ENCODE measurements around the gene SYPL1.

SYPL1 gene

GRCh38 chr7:106064771-106065574 lies 47.1 kb downstream of the SYPL1 start:
- DNase-seq = peak; percentile 95

DNA sequence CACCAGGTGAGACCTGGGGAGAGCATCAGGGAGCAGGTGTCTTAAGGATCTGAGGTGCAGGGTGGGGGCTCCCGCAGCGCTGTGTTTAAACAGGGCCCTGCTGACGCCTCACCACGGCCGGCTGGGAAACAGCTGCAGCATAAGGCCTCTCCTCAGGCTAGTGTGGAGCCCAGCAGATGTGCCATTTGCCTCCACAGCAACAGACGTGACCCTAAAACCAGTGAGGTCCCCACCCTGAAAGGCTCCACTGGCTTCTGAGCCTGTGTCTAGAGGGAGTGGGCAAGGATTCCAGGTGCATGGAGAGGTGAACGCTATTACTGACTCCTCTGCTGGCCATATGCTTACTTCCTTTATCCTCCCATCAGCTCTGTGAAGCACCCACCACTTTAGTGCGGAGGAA lies 47.8 kb downstream of the SYPL1 start:
- peak; percentile 51 for DNase-seq

- DNase-seq = peak; percentile 4
Observed at GRCh38 chr7:106063692-106064091, 48.4 kb downstream of the SYPL1 start.

DNA sequence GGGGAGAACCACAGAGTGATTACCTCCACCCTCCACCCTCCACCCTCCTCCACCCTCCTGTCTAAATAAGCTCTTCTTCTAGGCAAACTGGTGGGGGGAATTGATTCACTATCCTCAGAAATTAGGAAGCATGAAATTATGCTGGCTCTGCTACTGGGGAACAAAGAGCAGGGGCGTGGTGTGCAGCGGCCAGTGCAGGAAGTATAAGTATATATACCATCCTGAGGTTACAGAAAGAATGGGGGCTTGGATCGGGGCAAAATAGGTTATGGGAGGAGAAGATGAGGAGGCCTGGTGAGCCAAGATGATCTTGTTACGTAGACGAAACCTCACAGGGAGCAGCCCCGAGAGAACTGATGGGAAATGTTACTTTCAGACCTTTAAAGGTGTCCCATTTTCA lies 49.1 kb downstream of the SYPL1 start:
- DNase-seq = peak; percentile 22

GRCh38 chr7:106062521-106062931 lies 49.6 kb downstream of the SYPL1 start:
- peak; percentile 22 for DNase-seq

DNA sequence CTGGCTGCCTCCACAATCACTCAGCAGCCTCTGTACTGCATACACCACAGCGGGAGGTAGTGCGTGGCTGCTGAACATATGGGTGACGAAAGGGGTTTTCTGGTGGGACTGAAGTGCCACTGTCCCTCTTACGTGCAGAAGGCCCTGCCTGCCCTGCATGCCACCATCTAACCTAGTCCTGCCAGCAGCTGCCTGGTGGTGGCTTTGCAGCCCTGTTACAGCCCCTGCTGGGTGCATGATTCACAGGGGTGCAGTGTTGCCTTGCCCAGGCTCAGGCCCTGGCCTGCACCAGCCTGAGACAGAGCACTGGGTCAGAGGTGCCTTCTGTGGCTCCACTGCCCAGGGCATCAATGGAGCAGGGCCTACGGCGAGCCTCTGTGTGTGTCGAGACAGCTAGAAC lies 50.1 kb downstream of the SYPL1 start:
- DNase-seq = peak; percentile 38

- DNase-seq = no peak
Observed at GRCh38 chr7:106061301-106061979, 50.7 kb downstream of the SYPL1 start.

GRCh38 chr7:106060394-106060920 lies 51.7 kb downstream of the SYPL1 start:
- no peak for DNase-seq

GRCh38 chr7:106059556-106059955 lies 52.6 kb downstream of the SYPL1 start:
- no peak for DNase-seq

- DNase-seq = no peak
Observed at GRCh38 chr7:106058928-106059324, 53.2 kb downstream of the SYPL1 start.

DNA sequence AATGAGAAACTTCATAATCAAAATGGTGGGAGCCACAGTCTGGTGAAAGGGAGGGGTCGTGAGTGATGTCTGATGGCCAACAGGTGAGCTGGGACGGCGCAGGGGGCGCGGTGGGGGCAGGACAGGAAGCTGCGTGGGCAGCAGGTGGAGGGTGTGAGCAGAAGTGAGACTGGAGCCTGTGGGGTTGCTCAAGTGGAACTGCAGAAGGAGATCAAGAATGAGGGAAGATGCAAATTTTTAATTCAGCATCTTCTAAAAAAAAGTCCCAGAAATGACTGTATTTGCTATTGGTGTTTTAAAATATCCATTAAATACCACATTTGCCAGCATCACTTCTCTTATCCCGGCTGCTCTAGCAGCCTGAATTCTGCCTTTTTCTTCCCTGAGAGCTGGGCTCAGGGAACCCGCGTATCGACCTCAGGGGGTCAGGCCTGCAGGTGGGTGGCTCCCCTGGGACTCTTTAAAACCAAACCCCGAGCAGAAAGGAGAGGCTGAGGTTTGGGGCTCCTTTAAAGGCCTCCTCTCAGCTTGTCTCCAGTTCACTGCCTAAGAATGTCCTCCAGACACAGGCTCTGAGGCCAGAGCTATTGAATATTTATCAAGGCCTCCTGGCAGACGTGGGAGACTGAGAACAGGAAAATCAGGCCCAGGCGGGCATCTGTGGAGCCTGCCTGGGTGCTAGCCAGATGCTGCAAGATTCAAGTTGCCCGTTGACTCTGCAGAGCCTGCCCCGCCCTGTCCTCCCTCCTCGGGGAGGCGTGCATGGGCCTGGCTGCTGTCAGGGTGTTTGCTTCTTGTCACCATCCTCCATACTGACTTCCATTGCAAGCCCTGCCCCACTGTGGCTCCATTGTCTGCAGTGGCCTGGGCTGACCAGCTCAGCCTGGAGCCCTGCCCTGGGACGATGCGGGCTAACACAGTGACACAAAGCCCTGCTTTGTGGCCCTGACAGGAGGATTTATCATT lies 53.9 kb downstream of the SYPL1 start:
- peak; percentile 81 for DNase-seq

- no peak for DNase-seq
Observed at GRCh38 chr7:106057204-106057961, 54.7 kb downstream of the SYPL1 start.

GRCh38 chr7:106056513-106057203 lies 55.5 kb downstream of the SYPL1 start:
- peak; percentile 84 for DNase-seq

- DNase-seq = no peak
Observed at GRCh38 chr7:106054971-106055532, 57.1 kb downstream of the SYPL1 start.

- no peak for DNase-seq
Observed at GRCh38 chr7:106054156-106054910, 57.8 kb downstream of the SYPL1 start.

GRCh38 chr7:106053109-106053508 lies 59.0 kb downstream of the SYPL1 start:
- DNase-seq = peak; percentile 52

GRCh38 chr7:106052681-106053080 lies 59.4 kb downstream of the SYPL1 start:
- DNase-seq = no peak

- DNase-seq = peak; percentile 86
Observed at GRCh38 chr7:106050746-106051117, 61.4 kb downstream of the SYPL1 start.

GRCh38 chr7:106050002-106050745 lies 61.9 kb downstream of the SYPL1 start:
- peak; percentile 76 for DNase-seq

Data from islet precursor cell (in vitro differentiated cells).